Measurements from ENCODE around the gene NKX6-1.

GRCh38 chr4:84496331-84496705 lies 2.8 kb downstream of the NKX6-1 start:
- no peak for TF ChIP-seq CTCF (IDR thresholded peaks at IDR 0.05)
- no peak for TF ChIP-seq EP300 (IDR thresholded peaks at IDR 0.05)
